IPS-18c (cell line): ENCODE data around the gene JAK3.
A peak's percentile ranks its signal among the peaks of the same experiment; 100 is the strongest.
"Not testable (repeated sequence)": the region's sequence is repeated elsewhere in the genome, so short reads cannot be mapped to it uniquely, and the experiment has no call there.

Source experiments
- H3K4me3 ChIP-seq: 2 replicates; pipeline ENCODE4 v1.7.0; 2013; ENCODE audit warnings: low read depth, mild to moderate bottlenecking, low read length, moderate library complexity; ENCODE audit not compliant: insufficient read depth
- H3K9me3 ChIP-seq: one replicate; pipeline ENCODE4 v1.6.1; 2013; ENCODE audit warnings: mild to moderate bottlenecking, low read length, moderate library complexity; ENCODE audit not compliant: control insufficient read depth, insufficient read depth

Gene JAK3

GRCh38 chr19:17830567-17831418 is 17.0 kb downstream of the JAK3 start:
- Histone ChIP-seq H3K4me3 (peak overlapping the region; percentile 62), H3K9me3 (peaks cover 3% of the 10 kb centered on the region)

GRCh38 chr19:17829855-17830566 is 17.8 kb downstream of the JAK3 start:
- Histone ChIP-seq H3K9me3 (peaks cover 3% of the 10 kb centered on the region), H3K4me3 (peak overlapping the region; percentile 57)

GRCh38 chr19:17826508-17827056 is 21.2 kb downstream of the JAK3 start:
- Histone ChIP-seq H3K4me3 (no peak overlapping the region), H3K9me3 (peaks cover 3% of the 10 kb centered on the region)

- Histone ChIP-seq H3K9me3 (peaks cover 3% of the 10 kb centered on the region), H3K4me3 (no peak overlapping the region)
These were observed 23.4 kb downstream of the JAK3 start for GRCh38 chr19:17824339-17824738.

- no peaks in the 10 kb centered on the region for H3K9me3 ChIP-seq
- H3K4me3 ChIP-seq, result no peak within 1 kb of the TSS
These were observed 26.6 kb downstream of the JAK3 start, which contains the start of gene INSL3 for GRCh38 chr19:17821190-17821589. Gene INSL3, minus strand, starts transcription at chr19:17821519. Its CDS starts 13 bp downstream, at chr19:17821506.

GRCh38 chr19:17817668-17818363 is 30.0 kb downstream of the JAK3 start:
- Histone ChIP-seq H3K9me3 (no peaks in the 10 kb centered on the region), H3K4me3 (no peak overlapping the region)

DNA sequence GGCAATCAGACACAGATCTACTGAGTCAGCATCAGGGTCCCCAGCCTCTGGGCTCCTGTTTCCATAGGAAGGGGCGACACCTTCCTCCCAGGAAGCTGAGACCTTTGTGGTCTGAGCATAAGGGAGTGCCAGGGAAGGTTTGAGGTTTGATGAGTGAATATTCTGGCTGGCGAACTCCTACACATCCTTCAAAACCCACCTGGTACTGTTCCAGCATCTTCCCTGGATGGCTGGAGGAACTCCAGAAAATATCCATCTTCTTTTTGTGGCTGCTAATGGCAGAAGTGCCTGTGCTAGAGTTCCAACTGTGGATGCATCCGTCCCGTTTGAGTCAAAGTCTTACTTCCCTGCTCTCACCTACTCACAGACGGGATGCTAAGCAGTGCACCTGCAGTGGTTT is 35.7 kb downstream of the JAK3 start:
- Histone ChIP-seq H3K9me3 (no peaks in the 10 kb centered on the region), H3K4me3 (no peak overlapping the region)

DNA sequence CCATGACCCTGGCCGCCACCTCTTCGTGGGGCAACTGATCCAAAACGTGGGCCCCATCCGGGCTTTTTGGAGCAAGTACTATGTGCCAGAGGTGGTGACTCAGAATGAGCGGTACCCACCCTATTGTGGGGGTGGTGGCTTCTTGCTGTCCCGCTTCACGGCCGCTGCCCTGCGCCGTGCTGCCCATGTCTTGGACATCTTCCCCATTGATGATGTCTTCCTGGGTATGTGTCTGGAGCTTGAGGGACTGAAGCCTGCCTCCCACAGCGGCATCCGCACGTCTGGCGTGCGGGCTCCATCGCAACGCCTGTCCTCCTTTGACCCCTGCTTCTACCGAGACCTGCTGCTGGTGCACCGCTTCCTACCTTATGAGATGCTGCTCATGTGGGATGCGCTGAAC is 36.1 kb downstream of the JAK3 start:
- no peak overlapping the region for H3K4me3 ChIP-seq
- no peaks in the 10 kb centered on the region for H3K9me3 ChIP-seq

DNA sequence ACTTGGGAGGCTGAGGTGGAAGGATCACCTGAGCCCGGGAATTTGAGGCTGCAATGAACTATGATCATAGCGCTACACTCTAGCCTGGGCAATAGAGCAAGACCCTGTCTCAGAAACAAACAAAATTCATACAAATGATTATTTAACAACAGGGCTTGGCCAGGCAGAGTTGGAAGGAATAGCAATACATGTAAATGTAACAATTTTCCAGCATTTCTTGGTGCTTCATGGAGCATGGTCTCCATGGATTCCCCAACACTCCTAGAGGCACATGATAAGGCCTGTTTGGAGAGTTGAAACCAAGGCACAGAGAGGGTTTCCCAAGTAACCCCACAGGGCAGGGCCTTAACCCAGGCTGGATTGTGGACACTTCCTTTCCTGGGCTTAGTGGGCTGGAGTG is 36.7 kb downstream of the JAK3 start:
- Histone ChIP-seq H3K4me3 (no peak overlapping the region), H3K9me3 (no peaks in the 10 kb centered on the region)

DNA sequence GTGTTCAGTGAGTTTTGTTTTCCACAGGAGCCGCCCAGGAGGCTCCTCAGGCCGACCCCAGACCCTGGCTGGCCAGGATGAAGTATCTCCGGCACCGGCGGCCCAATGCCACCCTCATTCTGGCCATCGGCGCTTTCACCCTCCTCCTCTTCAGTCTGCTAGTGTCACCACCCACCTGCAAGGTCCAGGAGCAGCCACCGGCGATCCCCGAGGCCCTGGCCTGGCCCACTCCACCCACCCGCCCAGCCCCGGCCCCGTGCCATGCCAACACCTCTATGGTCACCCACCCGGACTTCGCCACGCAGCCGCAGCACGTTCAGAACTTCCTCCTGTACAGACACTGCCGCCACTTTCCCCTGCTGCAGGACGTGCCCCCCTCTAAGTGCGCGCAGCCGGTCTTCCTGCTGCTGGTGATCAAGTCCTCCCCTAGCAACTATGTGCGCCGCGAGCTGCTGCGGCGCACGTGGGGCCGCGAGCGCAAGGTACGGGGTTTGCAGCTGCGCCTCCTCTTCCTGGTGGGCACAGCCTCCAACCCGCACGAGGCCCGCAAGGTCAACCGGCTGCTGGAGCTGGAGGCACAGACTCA is 40.0 kb downstream of the JAK3 start:
- no peak overlapping the region for H3K4me3 ChIP-seq
- no peaks in the 10 kb centered on the region for H3K9me3 ChIP-seq

- Histone ChIP-seq H3K4me3 (no peak overlapping the region), H3K9me3 (no peaks in the 10 kb centered on the region)
These were observed 40.8 kb downstream of the JAK3 start for GRCh38 chr19:17806945-17807344.

DNA sequence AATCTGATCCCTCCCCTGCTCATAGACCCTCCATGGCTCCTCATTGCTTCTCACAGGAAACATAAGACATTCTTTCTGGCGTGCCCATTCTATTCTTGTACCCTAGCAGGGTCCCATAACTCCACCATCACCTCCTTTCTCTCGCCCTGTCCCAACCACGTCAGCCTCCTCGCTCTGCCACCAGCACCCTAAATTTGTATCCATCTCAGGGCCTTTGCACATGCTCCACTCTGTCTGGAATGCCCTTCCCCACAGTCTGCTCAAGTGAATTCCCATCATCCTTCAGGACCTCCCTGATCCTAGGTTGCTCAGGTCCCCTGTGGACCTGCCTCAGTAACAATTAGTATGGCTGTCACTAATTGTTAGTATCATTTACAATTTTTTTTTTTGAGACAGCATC is 42.4 kb downstream of the JAK3 start:
- Histone ChIP-seq H3K9me3 (no peaks in the 10 kb centered on the region), H3K4me3 (no peak overlapping the region)

DNA sequence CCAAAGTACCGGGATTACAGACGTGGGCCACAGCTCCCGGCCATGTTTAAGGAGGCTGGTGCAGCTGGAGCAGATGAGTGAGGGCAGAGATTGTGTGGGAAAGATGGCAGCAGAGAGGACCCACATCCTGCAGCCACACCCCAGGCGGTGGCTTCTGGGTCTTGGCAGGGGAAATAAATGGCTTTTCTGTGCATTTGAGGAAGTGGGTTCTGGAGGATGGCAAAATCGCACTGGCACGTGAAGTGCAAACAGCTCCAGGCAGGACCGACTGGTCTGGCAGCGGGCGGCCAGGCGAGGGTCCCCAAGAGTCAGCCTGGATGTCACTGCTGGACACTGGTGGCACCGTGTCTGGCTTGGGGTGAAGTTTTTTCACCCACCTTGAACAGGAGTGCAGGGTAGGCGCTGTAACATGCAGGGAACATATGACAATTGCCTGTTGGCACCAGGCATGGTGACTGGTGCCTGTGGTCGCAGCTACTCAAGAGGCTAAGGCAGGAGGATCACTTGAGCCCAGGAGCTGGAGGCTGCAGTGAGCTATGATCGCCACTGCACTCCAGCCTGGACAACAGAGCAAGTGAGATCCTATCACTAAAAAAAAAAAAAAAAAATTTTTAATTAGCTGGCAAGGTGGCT is 44.4 kb downstream of the JAK3 start:
- H3K9me3 ChIP-seq, result no peaks in the 10 kb centered on the region

DNA sequence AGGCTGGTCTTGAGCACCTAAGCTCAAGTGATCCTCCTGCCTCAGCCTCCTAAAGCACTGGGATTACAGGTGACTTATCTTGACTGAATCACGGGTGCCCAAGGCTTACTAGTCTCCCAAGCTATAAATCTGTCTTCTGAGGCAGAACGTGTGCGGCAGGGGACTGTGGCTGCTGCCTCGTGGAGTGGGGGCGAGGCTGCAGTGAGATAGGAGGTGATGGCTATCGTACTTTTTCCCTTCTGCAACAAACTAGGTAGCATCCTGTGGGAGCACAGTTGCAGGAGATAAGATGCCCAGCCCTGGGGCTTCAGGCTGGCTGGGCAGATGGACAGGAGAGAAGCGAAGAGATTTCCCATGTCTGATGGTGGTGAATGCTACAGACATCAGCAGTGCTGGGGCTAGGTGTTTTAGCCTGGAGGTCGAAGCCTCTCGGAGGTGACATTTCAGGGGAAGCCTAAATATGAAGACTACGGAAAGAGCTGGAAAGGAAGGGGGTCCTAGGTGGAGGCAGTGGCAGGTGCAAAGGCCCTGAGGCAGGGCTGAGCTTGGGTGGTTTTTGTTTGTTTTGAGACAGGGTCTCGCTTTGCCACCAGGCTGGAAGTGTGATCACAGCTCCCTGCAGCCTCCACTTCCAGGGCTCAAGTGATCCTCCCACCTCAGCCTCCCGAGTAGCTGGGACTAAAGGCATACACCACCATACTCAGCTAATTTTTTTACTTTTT is 45.5 kb downstream of the JAK3 start:
- Histone ChIP-seq H3K9me3 (no peaks in the 10 kb centered on the region), H3K4me3 (no peak overlapping the region)

More for the DNA sequence above, 44.4 kb downstream of the JAK3 start:
- no peak overlapping the region for H3K4me3 ChIP-seq

GRCh38 chr19:17798599-17798998 is 49.2 kb downstream of the JAK3 start:
- H3K9me3 ChIP-seq, H3K4me3 ChIP-seq: not testable (repeated sequence)
